GM12801 (cell line): Measurements from ENCODE around the gene MICB.

ENCODE experiments used
- TF ChIP-seq, protein P1 (sequence below): IDR thresholded peaks from one replicate; pipeline ENCODE4 v1.5.1; 2011; ENCODE audit warnings: control low read depth; ENCODE audit not compliant: insufficient read length; ENCODE audit errors: extremely low read depth

Gene MICB

DNA sequence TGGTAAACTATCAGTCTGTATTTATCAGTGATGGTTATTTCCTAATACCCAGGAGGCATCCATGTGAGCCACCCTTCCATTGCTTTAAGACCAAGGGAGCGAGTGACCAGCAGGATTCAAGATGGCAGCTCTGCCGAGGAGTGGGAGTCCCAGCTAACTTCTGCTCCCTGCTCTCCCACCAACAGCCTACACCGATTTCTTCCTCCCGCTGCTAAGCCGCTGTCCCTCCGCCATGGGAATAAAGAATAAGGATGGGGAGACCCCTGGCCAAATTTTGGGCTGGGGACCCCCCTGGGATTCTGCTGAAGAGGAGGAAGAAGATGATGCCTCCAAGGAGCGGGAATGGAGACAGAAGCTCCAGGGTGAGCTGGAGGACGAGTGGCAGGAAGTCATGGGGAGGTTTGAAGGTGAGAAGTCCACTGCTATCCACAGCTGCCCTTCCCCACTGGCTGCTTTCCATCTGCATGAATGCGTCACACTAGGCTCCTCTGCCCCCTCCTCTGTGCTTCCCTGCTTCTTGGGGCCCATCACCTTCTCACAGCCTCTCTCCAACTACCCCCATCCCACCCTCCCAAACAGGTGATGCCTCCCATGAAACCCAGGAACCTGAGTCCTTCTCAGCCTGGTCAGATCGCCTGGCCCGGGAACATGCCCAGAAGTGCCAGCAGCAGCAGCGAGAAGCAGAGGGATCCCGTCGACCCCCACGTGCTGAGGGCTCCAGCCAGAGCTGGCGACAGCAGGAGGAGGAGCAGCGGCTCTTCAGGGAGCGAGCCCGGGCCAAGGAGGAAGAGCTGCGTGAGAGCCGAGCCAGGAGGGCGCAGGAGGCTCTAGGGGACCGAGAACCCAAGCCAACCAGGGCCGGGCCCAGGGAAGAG lies 59.7 kb downstream of the MICB start:
- TF ChIP-seq, protein P1, sequence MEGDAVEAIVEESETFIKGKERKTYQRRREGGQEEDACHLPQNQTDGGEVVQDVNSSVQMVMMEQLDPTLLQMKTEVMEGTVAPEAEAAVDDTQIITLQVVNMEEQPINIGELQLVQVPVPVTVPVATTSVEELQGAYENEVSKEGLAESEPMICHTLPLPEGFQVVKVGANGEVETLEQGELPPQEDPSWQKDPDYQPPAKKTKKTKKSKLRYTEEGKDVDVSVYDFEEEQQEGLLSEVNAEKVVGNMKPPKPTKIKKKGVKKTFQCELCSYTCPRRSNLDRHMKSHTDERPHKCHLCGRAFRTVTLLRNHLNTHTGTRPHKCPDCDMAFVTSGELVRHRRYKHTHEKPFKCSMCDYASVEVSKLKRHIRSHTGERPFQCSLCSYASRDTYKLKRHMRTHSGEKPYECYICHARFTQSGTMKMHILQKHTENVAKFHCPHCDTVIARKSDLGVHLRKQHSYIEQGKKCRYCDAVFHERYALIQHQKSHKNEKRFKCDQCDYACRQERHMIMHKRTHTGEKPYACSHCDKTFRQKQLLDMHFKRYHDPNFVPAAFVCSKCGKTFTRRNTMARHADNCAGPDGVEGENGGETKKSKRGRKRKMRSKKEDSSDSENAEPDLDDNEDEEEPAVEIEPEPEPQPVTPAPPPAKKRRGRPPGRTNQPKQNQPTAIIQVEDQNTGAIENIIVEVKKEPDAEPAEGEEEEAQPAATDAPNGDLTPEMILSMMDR, result no peak

DNA sequence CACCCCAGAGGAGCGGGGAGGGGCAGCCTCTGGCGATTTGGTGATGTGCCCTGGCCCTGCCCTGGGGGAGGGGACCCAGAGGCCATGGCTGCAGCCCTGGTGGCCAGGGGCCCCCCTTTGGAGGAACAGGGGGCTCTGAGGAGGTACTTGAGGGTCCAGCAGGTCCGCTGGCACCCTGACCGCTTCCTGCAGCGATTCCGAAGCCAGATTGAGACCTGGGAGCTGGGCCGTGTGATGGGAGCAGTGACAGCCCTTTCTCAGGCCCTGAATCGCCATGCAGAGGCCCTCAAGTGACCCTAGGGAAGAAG lies 60.3 kb downstream of the MICB start:
- TF ChIP-seq, protein P1, result no peak

DNA sequence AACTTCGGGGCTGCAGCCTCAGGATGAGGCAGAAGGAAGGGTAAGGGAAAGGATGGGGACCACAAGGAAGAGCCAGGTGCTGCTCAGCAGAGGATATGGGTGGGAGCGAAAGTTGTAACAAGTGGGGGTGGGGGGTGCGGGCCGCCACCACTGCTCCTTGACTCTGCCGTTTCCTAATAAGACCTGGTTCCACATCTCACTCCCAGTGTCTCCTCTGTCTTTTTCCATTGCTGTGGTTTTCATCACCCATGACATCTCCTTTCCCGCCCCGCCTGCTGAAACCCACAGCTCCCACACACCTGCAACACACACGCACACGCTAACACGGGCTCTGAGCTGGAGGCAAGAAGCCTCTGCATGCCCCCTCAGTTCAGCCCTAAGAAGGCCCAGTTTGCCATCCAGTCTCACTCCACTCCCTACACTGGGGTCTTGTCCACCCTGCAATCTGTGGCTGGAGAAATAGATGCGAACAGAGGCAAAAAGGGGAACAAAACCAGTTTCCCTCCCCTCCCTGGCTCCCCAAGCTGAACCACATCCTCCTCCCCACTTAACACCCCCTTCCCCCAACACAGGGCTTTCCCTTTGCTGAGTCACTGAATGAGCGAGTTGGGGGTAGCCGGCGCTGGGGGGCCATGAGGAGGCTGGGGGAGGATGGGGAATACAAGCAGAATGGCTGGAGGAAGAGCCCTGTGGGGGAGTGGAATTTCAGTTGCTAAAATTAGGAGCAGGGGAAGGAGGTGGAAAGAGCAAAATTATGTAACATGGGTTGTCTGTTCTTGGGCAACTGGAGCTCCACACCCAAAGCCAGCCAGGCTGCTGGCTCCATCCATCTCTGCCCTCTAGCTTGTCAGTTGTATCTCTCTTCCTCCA lies 60.9 kb downstream of the MICB start:
- TF ChIP-seq, protein P1, result no peak

DNA sequence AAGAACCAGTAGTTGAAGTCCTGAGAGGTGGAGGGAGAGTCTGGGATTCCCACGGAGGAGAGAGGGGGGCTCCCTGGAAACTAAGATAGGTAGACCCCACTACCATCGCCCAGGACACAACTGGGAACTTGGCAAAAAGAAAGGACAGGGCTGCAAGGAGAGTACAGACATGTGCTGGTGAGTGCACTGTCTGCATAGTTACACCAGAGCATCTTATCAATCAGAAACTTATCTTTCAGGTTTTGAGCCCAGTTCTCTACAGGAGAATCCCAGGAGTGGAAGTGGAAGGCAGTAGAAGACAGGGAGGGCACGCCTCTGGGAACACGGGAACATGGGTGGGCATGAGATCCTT lies 61.6 kb downstream of the MICB start:
- TF ChIP-seq, protein P1, result no peak

DNA sequence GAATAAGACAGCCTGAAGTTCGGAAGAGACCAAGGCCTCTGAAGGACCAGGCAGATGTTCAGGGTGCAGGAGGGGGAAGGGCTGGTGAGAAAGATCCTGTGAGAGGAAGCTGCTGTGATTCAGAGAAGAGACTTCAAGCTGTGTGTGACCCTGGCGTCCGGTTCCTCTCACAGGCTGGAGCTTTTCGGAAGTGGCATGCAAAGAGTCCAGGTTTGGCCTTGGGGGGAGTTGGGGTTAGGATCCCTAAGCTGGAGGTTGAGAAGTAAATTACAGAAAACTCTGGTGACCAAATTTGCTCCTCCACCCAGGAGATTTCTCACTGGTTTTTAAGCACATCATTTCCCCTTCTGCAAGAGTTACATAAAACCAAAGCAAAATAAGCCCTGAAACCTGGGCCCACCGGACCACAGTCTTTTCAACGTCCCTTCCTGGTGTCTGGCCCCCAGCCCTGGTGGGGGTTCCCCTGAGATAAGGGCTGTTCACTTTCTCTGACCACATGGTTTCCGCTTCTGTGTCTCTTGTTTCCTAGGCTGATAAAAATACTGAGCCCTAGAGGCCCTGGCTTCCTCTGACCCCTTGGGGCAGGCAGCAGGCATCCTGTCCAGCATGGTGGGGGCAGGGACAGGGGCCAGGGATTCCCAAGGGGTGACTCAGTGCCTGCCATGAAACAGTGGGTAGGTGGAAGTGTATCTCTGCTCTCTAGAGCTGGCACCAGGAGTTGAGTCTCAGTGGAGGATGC lies 62.2 kb downstream of the MICB start:
- TF ChIP-seq, protein P1, result no peak

DNA sequence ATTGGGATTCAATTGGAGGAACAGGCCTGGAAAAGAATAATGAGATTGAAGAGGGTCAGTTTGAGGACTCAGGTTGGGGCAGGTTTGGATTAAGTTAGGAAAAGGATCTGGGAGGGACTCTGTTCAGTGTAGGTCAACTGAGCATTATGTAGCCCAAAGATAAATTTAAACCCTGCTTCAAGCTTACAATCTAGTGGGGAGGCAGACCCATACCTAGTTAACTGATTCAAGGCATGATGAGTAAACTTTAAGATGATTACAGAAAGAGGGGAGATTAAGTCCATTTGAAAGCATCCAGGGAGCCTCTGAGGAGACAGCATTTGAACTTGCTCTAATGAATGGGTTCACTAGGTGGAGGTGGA lies 62.7 kb downstream of the MICB start:
- TF ChIP-seq, protein P1, result no peak
